Cardiac fibroblast (primary cell): ENCODE data around the gene IP6K1.

ENCODE experiments used
- DNase-seq, 2 donors: peaks; one replicate each; pipeline versions ENCODE4 v3.0.0 to v3.0.0-alpha.2; 2010; ENCODE audit warnings: low read depth in 2 of 2
- H3K4me3 ChIP-seq, 2 donors: replicated peaks in 1 of 2; 1 replicate in 1 of 2; 2 replicates in 1 of 2; pipeline ENCODE4 v1.5.1; 2011; ENCODE audit warnings: low read depth in 2 of 2, low read length in 2 of 2, mild to moderate bottlenecking in 2 of 2, moderate library complexity in 1 of 2
- TF ChIP-seq, protein P1 (sequence below): IDR thresholded peaks from one replicate; pipeline ENCODE4 v1.5.1; 2011; ENCODE audit warnings: low read depth, mild to moderate bottlenecking, low read length, inconsistent platforms

IP6K1 gene

DNA sequence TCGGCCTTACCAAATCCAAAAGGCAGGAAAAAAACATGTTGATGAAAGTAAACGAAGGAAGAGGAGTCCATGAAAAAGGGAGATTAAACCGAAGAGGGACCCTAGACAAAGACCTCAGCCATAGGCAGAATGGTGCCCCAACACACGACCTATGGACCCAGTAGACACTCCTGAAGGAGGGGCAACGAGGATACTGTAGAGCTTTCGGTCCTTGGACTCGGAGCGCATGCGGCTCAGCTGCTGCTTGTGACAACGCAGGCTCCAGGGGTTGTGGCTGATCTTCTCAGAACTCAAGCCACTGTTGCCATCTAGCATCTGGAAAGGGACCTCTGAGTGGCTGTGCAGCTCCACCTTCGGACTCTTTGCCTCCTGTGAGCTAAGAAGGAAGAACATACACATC is 53.7 kb downstream of the IP6K1 start:
- H3K4me3 ChIP-seq = no peak overlapping the region
- TF ChIP-seq, protein P1, sequence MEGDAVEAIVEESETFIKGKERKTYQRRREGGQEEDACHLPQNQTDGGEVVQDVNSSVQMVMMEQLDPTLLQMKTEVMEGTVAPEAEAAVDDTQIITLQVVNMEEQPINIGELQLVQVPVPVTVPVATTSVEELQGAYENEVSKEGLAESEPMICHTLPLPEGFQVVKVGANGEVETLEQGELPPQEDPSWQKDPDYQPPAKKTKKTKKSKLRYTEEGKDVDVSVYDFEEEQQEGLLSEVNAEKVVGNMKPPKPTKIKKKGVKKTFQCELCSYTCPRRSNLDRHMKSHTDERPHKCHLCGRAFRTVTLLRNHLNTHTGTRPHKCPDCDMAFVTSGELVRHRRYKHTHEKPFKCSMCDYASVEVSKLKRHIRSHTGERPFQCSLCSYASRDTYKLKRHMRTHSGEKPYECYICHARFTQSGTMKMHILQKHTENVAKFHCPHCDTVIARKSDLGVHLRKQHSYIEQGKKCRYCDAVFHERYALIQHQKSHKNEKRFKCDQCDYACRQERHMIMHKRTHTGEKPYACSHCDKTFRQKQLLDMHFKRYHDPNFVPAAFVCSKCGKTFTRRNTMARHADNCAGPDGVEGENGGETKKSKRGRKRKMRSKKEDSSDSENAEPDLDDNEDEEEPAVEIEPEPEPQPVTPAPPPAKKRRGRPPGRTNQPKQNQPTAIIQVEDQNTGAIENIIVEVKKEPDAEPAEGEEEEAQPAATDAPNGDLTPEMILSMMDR = no peak
- no peak for DNase-seq

DNA sequence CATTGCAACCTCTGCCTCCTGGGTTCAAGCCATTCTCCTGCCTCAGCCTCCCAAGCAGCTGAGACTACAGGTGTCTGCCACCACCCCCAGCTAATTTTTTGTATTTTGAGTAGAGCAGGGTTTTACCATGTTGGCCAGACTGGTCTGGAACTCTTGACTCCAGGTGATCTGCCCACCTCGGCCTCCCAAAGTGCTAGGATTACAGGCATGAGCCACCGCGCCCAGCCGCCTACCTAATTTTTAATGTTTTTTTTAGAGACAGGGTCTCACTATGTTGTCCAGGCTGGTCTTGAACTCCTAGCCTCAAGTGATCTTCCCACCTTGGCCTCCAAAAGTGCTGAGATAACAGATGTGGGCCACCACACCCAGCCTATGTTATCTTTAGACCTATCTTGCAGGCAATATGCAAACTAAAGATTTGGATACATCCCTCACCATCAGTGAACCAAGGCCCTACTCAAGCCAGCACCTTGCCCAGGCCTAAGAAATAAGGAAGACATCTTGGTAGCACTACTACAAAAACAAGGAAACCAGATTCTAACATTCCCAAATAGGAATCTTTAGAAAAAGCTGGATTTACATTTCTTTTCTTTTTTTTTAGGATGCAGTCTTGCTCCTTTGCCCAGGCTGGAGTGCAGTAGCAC is 56.3 kb downstream of the IP6K1 start:
- TF ChIP-seq, protein P1 = no peak
- H3K4me3 ChIP-seq = no peak overlapping the region
- no peak for DNase-seq

DNA sequence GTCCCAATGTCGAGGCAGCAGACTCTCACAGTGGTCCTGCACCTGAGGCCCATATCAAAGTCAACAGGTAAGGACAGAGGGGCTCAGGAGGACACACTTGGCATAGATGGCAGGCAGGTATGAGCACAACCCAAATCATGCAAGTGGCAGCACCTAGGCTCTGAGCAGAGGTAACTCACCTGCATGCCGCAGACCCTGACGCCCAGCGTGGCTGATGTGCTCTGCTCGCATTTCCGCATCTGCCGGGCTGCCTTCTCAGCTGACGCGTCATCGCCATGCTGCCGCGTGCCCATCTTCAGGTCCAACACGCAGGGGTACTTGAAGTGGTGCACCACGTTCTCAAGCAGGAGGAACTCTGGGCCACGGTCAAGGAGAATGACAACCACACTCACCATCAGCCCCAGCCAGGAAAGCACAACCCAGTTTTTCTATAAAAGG is 58.4 kb downstream of the IP6K1 start:
- TF ChIP-seq, protein P1 = no peak
- no peak overlapping the region for H3K4me3 ChIP-seq

DNA sequence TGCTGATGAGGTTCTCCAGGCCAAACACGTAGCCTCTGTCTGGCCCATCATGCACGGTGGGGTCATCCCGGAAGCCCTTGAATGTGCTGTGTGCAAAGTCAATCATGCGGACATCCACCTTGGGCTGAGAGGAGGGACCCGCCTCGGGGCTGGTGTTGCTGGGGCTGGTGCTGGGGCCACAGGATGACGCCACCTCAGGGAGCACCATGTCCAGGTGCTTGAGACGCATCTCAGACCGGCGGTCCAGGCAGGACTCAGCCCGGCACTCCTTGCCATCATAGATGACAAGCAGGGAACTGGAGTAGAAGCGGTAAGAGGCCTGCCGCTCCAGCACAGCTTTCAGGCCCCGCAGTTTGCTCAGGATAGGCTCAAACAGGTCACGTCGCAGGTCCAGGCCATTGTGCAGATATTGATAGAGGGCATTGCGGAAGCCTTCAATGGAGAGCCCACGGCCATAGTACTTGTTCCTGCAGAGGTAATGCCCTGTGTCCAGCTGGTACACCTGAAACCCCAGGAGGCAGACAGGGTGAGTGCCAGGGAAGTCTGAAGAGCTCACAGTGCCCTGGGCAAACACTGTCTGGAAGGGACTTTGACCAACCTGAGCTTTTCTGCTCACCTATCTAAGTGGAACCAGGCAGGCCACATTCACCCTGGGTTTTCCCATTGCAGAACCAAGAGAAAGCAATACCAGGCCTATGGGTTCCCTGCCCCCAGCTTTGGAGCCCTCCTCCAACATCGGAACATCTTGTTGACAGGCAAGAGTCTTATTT is 59.0 kb downstream of the IP6K1 start:
- TF ChIP-seq, protein P1 = no peak
- H3K4me3 ChIP-seq = no peak overlapping the region
- no peak for DNase-seq

More for the DNA sequence above, 58.4 kb downstream of the IP6K1 start:
- DNase-seq = no peak

DNA sequence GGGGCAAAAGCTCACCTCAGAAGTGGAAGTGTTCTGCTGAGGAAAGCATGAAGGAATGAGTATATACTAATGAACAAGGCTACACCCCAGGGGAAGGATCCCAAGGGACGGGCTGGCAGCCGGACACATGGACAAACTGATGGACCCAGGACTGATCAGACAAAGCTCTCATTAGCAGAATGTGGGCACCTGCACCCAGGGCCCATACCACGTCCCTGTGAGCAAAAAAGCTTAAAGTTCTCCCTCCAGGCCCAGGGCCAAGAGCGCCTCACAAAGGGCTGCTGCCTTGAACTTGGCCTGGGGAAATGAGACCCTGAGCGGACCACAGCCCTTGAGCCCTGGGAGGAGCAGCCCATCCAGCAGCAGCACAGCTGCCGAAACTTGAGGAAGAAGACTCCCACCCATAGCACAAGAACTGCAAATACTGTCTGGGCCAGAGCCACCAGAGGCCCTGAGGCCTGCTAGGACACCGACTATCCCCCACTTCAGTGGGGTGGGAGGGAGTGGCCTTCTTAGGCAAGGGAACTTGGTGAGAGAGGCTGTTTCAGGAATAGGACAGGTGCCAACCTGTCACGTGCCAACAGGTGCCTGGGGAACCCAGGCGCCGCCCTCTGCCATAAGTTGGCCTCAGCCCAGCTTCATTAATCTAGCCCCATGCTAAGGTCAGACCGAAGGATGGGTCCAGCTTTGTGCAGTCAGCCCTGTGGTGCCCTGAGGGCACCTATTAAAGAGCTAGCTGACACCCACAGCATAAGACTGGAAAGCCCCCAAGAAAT is 60.2 kb downstream of the IP6K1 start:
- DNase-seq = no peak
- H3K4me3 ChIP-seq = no peak overlapping the region
- TF ChIP-seq, protein P1 = no peak

DNA sequence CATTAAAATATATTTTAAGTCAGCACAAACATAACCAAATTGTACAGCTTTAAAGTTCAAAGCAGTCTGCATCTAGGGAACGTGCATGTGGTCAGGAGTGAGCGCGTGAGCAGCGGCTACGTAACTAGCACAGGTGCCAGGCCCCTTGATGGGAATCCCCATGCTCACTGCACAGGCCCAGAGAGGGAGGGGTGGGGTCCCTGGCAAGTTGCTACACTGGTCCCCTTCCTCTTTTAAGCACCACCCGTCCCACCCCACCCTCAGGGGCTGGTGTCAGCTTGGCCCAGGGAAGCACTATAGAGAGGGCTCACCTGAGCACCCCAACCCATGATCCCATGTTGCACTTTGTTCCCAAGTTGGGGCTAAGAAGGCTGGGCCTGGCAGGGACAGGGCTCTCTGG is 61.8 kb downstream of the IP6K1 start:
- TF ChIP-seq, protein P1 = no peak
- no peak for DNase-seq
- H3K4me3 ChIP-seq = peak overlapping the region in 1 of 2 donors; percentile 58
